Measurements from ENCODE around the gene IER3. TPM values are rescaled to one million over a fixed set of nuclear protein-coding genes. Genes with fewer than 3 reads are reported as not detected.

Gene IER3
- total and polyA plus RNA-seq, 9 of the 15 experiments (the other 6 are each of a cell fraction or from before 2014, with no cell fraction given): 1.5 to 30.0 (median 11.5) TPM

DNA sequence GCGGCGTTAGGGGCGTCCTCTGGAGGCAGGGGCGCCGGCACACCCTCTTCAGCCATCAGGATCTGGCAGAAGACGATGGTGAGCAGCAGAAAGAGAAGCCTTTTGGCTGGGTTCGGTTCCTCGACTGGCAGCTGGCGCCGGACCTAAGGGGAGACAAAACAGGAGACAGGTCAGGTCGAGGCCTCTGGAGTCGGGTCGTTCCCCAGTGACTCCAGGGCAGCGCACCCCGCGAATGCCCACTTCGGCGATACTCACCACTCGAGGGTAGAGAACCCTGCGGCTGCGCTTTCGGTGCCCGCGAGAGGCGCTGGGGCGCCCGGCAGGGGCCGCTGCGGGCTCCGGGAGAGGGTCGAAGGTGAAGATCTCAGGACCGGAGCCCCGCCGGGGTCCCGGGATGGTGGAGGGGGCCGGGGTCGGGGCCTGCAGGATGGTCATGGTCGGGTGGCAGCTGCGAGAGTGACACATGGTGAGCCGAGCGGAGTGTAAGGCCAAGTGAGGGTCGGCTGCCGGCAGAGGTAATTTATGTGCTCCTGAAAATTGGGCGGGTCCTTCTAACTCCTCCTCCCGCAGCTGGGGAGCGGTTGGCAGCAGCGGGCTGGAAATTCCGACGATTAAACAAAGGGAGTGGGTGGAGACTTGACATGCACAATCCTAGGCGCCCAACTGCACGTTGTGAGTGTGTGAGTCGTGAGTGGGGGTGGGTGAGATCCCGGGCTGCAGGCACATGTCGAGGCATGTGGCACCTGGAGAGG lies at the start of gene IER3 (continued):
- TF ChIP-seq RBM39 (optimal IDR thresholded peaks at IDR 0.05; ENCODE audit: low read depth, low read length) (no peak), FOXK2 (conservative IDR thresholded peaks at IDR 0.05 in 1 of 2, IDR thresholded peaks at IDR 0.05 in 1 of 2; ENCODE audit: low read depth in 2 of 2) (0 out of 4 replicates have a peak, but pooled peaks of 1 of the 2 experiments have one; percentile 32), HDAC3 (IDR thresholded peaks at IDR 0.05; ENCODE audit: borderline replicate concordance, partially characterized antibody) (peak; percentile 29), ATF7 (IDR thresholded peaks at IDR 0.05) (peak; percentile 57; the same call in 1 of the 2 replicates), NFIC (IDR thresholded peaks at IDR 0.05) (peak; percentile 69), TAF9B (IDR thresholded peaks at IDR 0.05; ENCODE audit: partially characterized antibody) (peak; percentile 55), STAT5B (CRISPR knock-in tag; IDR thresholded peaks at IDR 0.05) (no peak), PTBP1 (IDR thresholded peaks at IDR 0.05; ENCODE audit: low read depth, low read length) (0 out of 2 replicates have a peak, but pooled peaks have one; percentile 0), SMAD3 (CRISPR knock-in tag; conservative IDR thresholded peaks at IDR 0.05) (peak; percentile 67; the same call in 1 of the 2 replicates), KDM5B (IDR thresholded peaks at IDR 0.05; ENCODE audit: insufficient replicate concordance, low read depth, low read length) (peak; percentile 99), HCFC1 (IDR thresholded peaks at IDR 0.05; ENCODE audit: low read depth, low read length) (no peak), EP300 (IDR thresholded peaks at IDR 0.05; ENCODE audit: low read length) (peak; percentile 36; the same call in 1 of the 2 replicates), MTA3 (IDR thresholded peaks at IDR 0.05; ENCODE audit: borderline replicate concordance) (peak; percentile 97; the same call in 1 of the 2 replicates), OTX1 (CRISPR knock-in tag; IDR thresholded peaks at IDR 0.05) (peak; percentile 82; the same call in 1 of the 2 replicates), NRF1 (conservative IDR thresholded peaks at IDR 0.05 in 1 of 2, IDR thresholded peaks at IDR 0.05 in 1 of 2) (peak; percentile 84 to 86), SMARCA4 (IDR thresholded peaks at IDR 0.05) (peak; percentile 53; the same call in 1 of the 2 replicates), DMBX1 (CRISPR knock-in tag; IDR thresholded peaks at IDR 0.05; ENCODE audit: borderline replicate concordance) (peak; percentile 71; the same call in 1 of the 2 replicates), ZBTB17 (CRISPR knock-in tag; IDR thresholded peaks at IDR 0.05) (peak; percentile 33; the same call in 1 of the 2 replicates), KDM2B (CRISPR knock-in tag; IDR thresholded peaks at IDR 0.05) (peak; percentile 39; the same call in 1 of the 2 replicates)
- TF ChIP-seq, protein P1, sequence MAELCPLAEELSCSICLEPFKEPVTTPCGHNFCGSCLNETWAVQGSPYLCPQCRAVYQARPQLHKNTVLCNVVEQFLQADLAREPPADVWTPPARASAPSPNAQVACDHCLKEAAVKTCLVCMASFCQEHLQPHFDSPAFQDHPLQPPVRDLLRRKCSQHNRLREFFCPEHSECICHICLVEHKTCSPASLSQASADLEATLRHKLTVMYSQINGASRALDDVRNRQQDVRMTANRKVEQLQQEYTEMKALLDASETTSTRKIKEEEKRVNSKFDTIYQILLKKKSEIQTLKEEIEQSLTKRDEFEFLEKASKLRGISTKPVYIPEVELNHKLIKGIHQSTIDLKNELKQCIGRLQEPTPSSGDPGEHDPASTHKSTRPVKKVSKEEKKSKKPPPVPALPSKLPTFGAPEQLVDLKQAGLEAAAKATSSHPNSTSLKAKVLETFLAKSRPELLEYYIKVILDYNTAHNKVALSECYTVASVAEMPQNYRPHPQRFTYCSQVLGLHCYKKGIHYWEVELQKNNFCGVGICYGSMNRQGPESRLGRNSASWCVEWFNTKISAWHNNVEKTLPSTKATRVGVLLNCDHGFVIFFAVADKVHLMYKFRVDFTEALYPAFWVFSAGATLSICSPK (IDR thresholded peaks at IDR 0.05; ENCODE audit: borderline replicate concordance): no peak
- TF ChIP-seq, protein P2, sequence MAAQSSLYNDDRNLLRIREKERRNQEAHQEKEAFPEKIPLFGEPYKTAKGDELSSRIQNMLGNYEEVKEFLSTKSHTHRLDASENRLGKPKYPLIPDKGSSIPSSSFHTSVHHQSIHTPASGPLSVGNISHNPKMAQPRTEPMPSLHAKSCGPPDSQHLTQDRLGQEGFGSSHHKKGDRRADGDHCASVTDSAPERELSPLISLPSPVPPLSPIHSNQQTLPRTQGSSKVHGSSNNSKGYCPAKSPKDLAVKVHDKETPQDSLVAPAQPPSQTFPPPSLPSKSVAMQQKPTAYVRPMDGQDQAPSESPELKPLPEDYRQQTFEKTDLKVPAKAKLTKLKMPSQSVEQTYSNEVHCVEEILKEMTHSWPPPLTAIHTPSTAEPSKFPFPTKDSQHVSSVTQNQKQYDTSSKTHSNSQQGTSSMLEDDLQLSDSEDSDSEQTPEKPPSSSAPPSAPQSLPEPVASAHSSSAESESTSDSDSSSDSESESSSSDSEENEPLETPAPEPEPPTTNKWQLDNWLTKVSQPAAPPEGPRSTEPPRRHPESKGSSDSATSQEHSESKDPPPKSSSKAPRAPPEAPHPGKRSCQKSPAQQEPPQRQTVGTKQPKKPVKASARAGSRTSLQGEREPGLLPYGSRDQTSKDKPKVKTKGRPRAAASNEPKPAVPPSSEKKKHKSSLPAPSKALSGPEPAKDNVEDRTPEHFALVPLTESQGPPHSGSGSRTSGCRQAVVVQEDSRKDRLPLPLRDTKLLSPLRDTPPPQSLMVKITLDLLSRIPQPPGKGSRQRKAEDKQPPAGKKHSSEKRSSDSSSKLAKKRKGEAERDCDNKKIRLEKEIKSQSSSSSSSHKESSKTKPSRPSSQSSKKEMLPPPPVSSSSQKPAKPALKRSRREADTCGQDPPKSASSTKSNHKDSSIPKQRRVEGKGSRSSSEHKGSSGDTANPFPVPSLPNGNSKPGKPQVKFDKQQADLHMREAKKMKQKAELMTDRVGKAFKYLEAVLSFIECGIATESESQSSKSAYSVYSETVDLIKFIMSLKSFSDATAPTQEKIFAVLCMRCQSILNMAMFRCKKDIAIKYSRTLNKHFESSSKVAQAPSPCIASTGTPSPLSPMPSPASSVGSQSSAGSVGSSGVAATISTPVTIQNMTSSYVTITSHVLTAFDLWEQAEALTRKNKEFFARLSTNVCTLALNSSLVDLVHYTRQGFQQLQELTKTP (IDR thresholded peaks at IDR 0.05; ENCODE audit: low read depth in 1 of 2, partially characterized antibody in 2 of 2): peak; percentile 65 to 87
